Measurements from ENCODE around the gene PPCS.

PPCS gene

GRCh38 chr1:42506576-42506975 lies 50.2 kb downstream of the PPCS start:
- peaks cover 2 to 4% of the 10 kb centered on the region in 2 donors for H3K36me3 ChIP-seq (ENCODE audit: control insufficient read depth in 2 of 2, insufficient read depth in 2 of 2, low read length in 2 of 2)
- no peak overlapping the region for H3K9ac ChIP-seq (ENCODE audit: low read depth in 1 of 2, low read length in 2 of 2)
- H3K27me3 ChIP-seq (ENCODE audit: control insufficient read depth in 2 of 2, insufficient read depth in 2 of 2, low read length in 2 of 2) = no peaks in the 10 kb centered on the region
- H3K4me3 ChIP-seq (ENCODE audit: low read length in 2 of 2) = no peak overlapping the region
- H3K27ac ChIP-seq (ENCODE audit: low read depth in 2 of 2, low read length in 2 of 2) = no peak overlapping the region
- H3K9me3 ChIP-seq (ENCODE audit: control insufficient read depth in 2 of 2, low read length in 2 of 2) = peaks cover 22 to 29% of the 10 kb centered on the region in 2 donors
- H3K4me1 ChIP-seq (ENCODE audit: control insufficient read depth in 2 of 2, insufficient read depth in 2 of 2, low read length in 2 of 2) = no peaks in the 10 kb centered on the region
